Measurements from ENCODE around the gene PTPRN2.
A peak's percentile ranks its signal among the peaks of the same experiment; 100 is the strongest.

Gene PTPRN2

DNA sequence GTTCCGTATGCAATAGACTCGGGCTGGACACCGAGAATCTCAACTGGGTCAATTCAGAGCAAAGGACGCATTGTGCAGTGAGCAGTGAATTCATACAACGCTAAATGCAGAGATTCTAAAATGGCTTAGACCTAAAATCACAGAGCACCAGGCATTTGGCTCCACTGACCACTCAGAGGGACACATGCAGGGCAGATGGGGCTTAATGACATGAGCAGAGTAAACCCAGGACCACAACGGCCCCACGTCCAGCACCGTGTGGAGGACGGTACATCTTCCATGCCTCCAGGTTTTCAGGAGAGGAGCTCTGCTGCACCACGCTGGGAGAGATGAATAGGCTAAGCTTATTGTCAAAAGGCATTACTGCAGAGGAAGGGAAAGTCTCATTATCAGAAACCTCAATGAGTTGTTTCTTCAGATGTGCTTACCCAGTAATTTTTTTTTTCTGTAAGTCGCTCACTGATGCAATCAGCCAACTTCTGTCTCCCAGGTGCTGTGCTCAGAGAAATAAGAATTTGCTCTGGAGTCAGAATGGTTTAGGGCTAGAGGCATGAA, 555.0 kb downstream of the PTPRN2 start:
- no peak for FAIRE-seq

DNA sequence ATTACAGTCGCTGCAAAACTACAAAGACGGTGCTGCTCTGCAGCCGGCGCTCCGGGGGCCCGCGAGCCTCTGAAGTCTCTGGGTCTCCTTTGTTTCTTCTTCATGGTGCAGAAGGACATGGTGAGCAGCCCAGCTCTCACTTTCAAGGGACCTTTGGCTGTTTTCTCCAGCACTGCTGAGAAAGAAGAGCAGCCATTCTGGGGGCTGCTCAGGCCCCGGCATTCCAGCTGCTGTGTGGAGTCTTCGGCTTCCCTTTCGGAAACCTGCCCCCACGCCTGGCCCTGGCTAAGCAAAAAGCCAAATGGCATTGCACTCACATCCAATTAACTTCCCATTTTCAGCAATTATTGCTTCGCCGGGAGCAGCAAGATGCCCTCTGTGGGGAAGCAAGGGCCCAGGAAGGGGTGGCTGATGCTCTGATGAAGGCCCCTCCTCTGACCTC, 555.7 kb downstream of the PTPRN2 start:
- FAIRE-seq, result no peak

DNA sequence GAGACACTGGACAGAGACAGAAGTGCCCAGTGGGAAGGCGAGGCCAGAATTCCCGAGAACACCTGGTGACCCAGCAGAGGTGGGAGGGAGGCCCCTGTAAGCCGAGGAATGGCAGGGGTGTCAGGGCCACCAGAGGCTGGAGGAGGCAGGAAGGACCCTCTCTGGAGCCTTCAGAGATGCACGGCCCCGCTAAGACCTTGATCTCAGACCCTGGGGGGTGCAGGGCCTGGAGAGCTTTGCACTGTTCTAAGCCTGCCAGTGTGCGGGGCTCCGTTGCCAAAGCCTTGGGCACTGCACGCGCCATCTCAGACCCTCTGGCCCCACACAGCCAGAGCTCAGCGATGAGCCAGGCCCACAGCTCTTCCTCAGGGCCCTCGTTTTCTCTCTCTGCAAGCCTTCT, 557.1 kb downstream of the PTPRN2 start:
- no peak for FAIRE-seq

DNA sequence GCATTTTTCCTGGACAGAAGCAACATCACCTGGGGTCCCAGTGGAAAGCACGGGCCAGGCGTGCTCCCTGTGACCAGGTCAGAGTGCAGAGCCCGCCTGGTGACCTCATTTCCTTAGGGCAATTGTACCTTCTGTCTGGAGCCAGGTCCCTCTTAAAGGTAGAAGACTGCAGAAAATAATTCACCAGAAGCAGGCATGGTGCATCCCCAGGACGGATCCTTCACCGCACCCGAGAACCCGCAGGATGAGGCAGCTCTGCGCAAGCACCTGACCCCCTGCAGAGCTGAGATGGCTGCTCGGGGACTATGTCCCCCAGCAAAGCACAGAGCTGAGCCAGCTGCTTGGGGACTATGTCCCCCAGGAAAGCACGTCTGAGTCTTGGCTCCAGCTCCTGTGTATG, 557.6 kb downstream of the PTPRN2 start:
- FAIRE-seq, result no peak

DNA sequence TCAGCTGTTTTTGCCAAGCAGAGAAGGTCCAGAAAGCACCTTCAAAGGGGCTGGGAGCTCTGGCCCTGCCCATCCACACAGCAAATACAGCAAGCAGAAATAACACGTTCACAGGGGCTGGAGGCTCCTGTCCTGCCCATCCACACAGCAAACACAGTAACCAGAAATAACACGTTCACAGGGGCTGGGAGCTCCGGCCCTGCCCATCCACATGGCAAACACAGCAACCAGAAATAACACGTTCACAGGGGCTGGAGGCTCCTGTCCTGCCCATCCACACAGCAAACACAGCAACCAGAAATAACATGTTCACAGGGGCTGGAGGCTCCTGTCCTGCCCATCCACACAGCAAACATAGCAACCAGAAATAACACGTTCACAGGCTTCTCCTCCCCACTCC, 558.1 kb downstream of the PTPRN2 start:
- peak; percentile 5 for FAIRE-seq

DNA sequence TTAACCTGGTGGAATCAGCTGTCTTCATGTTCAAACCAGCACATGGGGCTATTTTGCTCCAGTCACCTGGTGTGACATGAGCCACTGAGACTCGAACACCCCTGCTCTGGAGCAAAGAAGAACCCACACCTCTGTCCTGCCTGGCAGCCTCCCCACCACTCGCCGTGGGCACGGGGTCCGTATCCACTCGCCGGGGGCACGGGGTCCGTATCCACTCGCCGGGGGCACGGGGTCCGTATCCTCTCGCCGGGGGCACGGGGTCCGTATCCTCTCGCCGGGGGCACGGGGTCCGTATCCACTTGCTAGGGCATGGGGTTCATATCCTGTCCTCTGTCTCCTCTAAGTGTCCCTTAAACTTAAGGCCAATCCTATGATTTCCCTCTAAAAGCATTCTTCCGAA, 558.7 kb downstream of the PTPRN2 start:
- FAIRE-seq, result no peak

DNA sequence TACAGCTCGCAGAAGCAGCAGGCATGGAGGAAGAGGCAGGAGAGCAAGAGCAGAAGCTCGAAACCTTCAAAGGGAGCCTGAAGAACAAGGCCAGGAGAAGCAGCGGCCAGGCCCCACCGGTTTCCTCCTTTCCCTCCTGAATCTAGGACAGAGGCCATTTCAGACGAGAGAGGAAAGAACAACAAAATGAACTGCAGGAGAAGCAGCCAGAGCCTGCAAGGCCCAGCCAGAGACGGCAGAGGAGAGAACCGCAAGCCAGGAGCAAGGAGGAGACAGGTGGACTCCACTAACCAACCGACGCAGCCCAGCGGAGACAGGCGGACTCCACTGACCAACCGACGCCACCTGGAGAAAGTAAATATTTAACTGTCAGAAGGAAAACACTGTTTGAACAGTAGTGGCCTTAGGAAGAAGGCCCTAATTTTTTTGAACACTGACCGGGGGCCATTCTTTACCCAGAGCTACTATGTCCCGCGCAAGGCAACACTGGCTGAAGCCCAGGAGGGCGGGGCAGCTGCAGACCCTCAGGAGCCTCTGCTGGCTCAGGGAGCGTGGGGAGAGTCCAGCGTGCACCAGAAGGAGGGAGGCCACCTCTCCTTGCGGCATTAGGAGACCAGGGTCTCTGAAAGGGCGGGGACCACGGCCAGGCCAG, 559.2 kb downstream of the PTPRN2 start:
- FAIRE-seq, result peak; percentile 80

DNA sequence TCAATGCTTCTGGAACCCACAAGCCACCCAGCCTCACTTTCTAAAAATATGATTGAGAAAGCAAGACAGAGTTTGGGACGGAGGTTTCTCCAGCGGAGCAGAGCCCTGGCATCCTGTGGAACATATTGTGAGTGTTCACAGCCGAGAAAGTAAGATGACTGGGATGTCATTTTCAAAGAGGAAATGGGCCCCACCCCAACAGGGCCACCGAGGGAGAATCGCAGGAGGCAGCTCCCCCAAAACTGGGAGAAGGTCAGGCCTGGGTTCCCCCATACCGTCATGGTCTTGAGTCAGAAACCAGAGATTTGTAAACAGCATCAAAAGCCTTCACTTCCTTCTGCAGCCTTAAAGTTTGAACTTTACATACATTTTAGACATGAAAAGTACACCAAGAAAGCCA, 560.0 kb downstream of the PTPRN2 start:
- FAIRE-seq, result no peak

DNA sequence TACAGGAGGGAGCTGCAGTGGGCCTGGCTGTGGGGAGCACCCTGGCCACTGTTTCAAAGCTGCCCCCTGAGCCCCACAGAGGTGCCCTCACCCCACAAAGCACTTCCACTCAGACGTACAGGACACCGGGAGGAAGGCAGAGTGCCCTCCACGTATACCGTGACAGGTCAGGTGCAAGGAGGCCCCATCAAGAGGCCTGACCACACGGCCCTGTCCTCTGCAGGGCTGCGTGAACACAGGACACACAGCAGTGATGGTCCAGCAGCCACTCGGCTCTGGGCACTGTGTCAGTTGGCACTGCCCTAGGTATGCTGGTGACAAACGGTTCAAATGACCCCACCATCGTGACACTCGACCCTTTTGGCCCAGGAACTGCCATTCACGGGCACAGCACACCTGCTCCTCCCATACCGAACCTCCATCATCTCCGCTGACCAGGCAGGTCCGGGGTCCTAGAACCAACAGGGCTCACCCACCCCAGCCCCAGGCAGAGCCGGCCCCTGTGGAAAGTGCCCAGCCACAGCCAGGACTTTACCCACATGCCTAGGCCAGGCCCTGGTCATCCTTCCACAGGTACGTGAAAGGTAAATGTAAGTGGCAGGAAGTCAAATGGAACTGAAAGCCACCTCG, 560.9 kb downstream of the PTPRN2 start:
- FAIRE-seq, result no peak

DNA sequence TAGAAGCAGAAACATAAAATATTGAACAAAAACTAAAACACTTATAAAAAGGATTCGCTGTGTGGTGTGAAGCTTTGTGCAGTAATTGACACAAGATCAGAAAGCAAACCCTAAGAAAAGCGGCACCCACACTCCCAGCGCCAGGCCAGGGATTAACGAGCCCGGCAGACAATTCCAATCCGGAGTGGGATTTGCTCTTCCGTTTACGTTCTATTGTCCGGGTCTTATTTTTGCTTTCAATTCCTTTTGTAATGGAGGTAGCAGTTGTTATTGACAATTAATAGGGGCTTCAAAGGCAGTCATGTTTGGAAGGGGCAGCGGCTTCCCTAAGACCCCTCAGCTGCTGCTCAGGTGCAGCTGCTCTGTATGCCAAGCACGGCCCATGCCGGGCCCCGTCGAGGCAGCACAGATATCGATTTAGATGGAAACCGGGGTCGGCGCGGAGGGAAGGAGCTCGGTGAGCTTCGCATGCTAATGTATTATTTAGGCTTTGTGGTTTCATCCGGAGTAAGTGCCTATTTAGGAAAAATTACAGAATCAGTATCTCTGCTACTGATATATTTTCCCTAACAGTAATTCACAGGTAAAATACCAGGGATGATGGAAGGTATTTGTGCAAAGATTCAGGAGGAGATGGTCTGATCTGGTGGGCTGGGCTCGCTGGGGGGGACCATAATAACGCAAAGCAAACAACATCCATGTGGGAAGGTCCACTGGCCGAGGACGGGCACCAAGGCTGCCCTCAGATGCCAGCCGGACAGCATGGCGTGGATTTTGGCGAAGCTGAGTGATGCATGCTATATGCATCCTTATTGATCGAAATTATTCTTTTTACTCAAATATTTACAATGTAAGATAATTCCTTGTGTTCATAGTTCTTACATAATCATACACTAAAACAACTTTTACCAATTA, 561.7 kb downstream of the PTPRN2 start:
- FAIRE-seq, result no peak

DNA sequence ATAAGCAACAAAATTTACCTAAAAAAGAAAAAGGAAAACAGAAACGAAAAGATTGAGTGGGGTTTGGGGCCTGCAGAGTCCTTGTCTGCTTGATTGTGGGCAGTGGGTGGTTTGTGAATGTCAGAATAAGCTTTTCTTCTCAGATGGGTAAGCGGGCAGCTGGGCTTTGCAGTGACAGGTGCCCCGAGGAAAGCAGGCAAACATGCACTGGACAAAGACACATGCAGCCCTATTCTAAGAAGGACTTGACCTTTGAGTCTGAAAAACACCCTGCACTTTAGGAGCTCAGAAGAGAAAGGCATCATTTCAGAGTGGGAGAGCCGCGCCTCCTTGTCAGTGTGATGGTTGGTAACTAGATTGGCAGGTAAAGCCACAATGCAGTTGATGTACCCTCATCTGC, 562.7 kb downstream of the PTPRN2 start:
- FAIRE-seq, result no peak

DNA sequence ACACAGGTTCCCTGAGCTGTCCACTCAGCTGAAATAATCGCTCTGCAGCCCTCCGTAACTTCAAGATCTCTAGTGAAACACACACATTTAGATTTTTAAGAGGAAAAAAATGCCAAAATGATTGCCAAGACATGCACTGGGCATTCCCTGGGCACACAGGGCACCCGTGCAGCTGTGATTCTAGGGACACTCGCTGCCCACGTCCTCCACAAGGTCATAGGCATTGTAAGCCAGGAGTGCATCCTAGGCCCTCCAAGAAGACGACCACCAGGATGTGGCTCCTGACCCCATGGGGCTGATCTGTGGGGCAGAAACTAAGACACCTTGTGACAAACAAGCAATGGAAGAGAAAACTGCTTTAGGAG, 563.3 kb downstream of the PTPRN2 start:
- FAIRE-seq, result no peak

DNA sequence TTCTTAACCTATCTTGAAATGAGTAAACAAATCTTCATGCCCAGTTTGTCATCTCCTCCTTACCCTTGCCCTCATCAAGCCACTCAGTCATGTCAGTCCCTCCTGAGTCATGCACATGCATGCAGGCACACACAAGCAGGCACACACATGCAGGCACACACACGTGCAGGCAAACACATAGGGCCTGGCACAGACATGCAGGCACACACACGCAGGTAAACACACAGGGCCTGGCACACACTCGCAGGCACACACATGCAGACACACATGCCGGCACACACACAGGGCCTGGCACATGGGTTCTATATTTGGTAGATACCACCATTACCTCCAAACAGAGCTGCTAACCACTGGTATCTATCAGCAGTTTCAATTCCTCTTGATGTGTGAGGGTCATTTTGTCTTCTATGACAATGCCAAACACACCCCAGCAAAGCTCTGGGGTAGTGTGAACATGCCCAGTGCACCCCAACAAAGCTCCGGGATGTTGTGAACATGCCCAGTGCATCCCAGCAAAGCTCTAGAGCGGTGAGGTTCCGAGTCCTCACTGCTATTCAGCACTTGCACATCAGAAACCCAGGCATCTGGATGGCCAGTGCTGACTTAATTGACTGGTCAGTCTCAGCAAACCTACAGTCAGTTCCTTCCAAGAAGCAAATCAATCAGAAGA, 563.8 kb downstream of the PTPRN2 start:
- FAIRE-seq, result no peak

DNA sequence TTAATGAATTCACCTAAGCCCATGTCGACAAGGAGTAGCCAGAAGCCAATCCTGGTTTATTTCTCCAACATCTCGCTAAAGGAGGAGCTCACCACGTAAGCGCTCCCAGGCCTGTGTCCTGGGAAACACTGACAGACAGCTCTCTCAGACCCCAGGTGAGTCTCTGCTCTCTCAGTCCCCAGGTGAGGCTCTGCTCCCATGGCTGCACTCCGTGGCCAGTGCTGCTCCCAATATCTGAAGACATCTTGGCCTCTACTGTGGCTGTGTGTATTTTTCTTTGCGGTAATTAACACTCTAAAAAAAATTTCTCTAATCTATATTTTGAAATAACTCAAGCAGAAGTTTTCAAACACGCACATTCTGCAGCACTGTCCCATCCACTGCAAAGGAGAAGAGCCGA, 564.5 kb downstream of the PTPRN2 start:
- no peak for FAIRE-seq

DNA sequence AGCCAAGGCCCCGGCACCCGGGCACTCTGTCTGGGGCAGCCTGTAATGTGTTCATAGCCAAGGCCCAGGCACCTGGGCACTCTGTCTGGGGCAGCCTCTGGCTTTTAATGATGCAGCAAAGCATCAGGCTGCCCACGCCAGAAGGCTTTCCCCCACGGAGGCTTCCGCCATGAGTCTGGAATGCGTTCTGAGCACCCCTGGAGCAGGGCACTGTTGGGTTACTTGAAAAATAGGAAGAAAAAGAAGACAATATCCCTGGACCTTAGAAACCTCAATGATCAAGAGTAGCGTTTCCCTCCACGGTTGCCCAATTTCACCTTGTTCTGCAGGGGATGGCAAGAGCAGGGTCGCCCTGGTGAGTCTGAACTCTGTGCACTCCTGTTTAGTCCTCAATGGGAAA, 565.0 kb downstream of the PTPRN2 start:
- FAIRE-seq, result no peak

DNA sequence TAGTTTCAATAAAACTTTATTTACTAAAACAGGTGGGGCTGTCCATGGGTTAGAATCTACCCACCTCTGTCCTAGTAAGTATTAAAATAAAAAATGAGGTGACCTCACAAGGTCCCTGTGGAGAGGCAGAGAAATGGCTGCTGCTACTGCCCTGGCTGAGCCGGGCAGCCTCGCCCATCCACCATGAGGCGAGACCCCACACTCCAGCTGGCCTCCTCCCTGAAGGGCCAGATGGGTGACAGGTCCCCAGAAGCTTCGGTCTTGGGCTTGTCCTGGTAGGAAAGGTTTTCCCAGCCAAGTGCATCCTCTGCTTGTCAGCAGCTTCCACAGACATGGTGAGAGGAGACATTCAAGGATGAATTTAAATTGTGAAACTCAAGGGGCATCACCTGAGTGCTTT, 565.8 kb downstream of the PTPRN2 start:
- FAIRE-seq, result no peak

DNA sequence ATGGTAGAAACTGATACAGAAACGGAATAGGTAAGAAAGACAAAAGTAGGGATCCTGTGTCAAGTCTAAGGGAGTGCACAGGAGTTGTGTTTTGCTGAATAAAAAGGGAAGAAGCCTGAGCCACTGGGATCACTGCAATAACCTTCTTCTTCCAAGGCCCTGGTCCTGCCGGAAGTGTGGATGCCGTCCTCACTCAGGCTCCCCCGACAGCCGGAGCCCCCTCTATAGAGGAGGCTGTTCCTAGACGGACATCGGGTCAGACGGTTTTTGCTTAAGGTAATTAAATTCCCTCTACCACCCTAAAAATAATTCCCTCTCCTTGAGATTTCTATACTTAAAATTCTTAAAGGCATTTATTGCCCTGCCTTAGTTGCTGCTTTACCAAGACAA, 566.9 kb downstream of the PTPRN2 start:
- no peak for FAIRE-seq

DNA sequence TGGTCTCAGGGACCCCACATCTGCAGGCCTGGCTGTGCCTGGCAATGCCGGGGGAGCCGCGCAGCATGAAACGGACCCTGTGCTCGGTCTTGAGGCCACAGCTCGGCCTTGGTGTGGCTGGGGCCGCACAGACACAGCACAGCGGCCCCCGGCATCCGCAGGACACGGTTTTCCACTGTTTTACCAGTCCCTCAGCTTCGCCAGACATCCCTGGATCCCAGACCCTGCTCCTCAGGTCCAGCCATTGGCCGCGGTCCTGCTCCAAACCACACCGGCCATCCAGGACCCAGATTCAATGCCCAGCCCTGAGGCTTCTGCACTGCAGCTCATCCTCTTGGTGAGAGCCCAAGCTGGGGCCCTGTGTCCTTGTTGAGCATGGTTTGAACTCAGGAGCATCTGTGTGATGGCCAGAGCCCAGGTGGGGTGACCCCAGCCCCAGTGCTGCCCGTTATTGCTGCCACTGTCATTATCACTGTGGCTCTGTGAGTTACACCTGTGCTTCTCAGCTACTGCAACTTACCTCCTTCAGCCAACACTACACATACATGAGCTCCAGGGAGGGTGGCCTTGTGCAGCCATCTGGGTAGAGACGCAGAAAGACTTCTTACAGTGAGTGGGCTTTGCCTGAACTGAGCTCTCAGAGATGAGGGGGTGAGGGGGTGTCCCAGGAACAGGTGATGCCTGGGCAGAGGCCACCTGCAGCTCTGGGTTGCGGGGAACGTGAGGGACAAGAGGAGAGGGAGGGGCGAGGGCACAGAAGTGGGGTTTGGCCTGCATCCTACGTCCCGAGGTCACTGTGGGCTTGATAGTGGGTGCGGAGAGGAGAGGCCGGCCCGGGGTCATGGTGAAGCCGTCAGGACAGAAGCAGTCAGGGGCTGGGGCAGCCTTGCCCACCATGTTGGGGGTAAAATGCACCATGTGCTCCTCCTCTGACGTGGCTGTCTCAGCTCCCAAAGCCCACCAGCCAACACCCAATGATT, 567.6 kb downstream of the PTPRN2 start:
- no peak for FAIRE-seq

DNA sequence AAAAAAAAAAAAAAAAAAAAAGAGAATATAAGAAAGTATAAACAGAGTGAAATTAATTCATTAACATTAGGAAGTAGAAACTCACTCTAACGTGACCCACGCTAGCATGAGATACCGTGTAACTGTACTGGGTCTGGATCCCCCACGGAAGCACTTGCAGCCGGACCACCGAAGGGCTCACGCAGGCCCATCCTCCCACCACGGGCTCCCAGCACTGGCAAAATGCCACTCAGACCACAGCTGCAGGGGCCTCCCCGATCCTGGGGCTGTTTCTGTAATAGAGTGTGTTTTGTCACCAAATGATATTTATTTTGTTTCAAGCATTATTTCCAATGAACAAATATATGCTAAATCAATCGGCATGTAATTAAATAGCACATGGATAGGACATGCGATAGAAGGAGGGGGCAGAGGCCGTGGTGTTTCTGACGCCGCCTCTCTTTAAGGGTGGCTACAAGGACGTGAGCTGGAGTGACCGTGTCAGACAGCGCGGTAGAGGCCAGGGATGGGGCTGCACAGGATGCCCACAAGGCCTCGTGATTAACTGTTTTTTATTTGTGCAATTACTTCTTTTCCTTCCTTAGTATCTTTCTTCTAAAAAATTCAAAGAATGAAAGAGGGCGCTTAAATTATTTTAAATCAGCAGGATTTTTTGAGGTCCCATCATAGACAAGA, 568.5 kb downstream of the PTPRN2 start:
- FAIRE-seq, result no peak

DNA sequence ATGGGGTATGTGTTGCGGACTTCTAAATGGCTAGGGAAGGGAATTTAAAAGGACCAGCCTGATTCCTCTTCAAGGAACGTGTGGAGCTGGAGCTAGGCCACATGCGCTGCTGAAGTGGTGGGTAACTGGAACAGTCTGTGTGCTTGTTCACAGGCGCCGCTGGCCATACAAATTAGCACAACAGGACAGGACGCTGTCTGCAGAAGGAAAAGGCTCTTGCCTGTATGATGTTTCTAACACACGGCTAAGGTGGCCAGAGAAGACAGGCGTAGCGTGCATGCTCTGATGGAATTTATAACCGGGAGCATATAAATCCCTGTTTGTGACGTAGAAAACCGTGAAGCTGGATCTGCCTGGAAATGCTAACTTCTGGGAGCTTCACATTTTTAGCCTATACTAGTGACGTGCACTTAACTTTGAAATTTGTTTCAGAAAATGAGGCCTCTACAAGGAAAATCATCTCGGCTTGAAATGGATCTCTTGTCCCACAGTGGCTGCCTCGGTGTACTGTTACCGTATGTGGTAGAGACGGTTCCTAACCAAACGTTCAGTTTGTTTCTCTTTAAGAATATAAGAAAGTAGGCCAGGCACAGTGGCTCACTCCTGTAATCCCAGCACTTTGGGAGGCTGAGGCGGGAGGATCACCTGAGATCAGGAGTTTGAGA, 569.4 kb downstream of the PTPRN2 start:
- no peak for FAIRE-seq

Data from islet of Langerhans (tissue), 1 donor.